Measurements from ENCODE around the gene CNTNAP2.

The CNTNAP2 gene

DNA sequence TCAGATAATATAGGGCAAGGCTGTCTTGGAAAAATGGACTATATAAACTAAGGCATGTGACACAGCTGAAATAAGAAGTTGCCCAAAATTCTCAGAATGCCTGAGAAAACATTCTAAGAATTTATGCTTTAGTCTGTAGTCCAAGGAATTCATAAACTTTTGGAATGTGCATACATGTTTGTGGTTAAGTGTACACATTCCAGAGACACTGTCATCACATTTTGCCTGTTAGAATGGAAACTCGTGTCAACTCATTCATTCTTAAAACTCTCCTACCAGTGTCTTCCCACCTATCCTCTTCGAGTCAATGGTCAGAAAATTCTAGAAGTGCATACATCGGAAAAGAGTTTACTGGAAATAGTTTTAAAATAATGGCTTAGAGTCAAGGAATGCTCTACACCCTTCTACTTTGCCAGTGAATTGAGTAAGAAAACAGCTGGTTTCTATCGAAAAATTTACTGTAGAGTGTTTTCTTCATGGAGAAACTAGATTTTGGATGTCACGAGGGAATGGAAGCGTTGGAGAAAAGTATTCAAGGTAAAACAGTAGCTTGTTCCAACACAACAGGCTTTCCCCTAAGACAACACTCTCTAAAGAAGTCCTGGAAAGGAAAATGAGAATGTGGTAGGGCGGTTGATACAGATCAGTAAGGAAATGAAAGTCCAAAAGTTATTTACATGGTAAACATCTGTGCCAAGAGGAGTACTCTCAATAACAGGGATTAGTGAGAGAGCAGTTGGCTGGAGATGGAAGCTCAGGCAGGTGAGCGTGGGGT, 1296.4 kb downstream of the CNTNAP2 start:
- H3K27ac ChIP-seq (ENCODE audit: low read length) = no peak overlapping the region
- H3K4me3 ChIP-seq (ENCODE audit: low read depth in 1 of 2, low read length in 2 of 2) = no peak overlapping the region

DNA sequence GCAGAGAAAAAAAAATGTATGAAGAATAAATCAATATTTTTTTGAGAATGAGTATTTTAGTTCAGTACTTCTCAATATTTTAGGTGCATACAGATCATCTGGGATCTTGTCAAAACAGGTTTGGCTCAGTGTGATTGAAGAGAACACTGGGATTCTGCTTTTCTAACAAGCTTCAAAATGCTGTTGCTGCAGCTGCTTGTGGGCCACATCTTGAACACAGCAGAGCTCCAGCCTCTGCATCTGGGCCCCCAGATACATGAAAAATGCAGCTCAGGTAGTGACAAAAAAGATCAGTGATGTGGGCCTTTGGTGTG, 1296.9 kb downstream of the CNTNAP2 start:
- Histone ChIP-seq H2AFZ (ENCODE audit: low read depth, low read length) (no peak overlapping the region), H3K36me3 (ENCODE audit: insufficient read depth, low read length) (no peaks in the 10 kb centered on the region), H3K9me3 (ENCODE audit: insufficient read depth, low read length, severe bottlenecking) (no peaks in the 10 kb centered on the region)

More for the DNA sequence above, 1296.4 kb downstream of the CNTNAP2 start:
- Histone ChIP-seq H3K27me3 (ENCODE audit: insufficient read depth, low read length, poor library complexity) (no peaks in the 10 kb centered on the region), H4K20me1 (ENCODE audit: insufficient read depth, low read length) (no peaks in the 10 kb centered on the region), H3K4me2 (ENCODE audit: insufficient read depth, low read length) (no peak overlapping the region), H3K9ac (ENCODE audit: low read depth, low read length) (no peak overlapping the region), H3K9me3 (ENCODE audit: insufficient read depth, low read length, severe bottlenecking) (no peaks in the 10 kb centered on the region), H3K79me2 (ENCODE audit: insufficient read depth, low read length) (no peaks in the 10 kb centered on the region), H3K36me3 (ENCODE audit: insufficient read depth, low read length) (no peaks in the 10 kb centered on the region), H3K4me1 (ENCODE audit: insufficient read depth, low read length) (no peaks in the 10 kb centered on the region), H2AFZ (ENCODE audit: low read depth, low read length) (no peak overlapping the region)
- DNase-seq (no peak), ATAC-seq (ENCODE audit: insufficient read depth, low read depth) (no peak)
- TF ChIP-seq EZH2 (IDR thresholded peaks at IDR 0.05; ENCODE audit: borderline replicate concordance, low read depth, low read length, severe bottlenecking) = no peak
- TF ChIP-seq, protein P1, sequence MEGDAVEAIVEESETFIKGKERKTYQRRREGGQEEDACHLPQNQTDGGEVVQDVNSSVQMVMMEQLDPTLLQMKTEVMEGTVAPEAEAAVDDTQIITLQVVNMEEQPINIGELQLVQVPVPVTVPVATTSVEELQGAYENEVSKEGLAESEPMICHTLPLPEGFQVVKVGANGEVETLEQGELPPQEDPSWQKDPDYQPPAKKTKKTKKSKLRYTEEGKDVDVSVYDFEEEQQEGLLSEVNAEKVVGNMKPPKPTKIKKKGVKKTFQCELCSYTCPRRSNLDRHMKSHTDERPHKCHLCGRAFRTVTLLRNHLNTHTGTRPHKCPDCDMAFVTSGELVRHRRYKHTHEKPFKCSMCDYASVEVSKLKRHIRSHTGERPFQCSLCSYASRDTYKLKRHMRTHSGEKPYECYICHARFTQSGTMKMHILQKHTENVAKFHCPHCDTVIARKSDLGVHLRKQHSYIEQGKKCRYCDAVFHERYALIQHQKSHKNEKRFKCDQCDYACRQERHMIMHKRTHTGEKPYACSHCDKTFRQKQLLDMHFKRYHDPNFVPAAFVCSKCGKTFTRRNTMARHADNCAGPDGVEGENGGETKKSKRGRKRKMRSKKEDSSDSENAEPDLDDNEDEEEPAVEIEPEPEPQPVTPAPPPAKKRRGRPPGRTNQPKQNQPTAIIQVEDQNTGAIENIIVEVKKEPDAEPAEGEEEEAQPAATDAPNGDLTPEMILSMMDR (IDR thresholded peaks at IDR 0.05; ENCODE audit: borderline replicate concordance, extremely low read depth, low read length, poor library complexity, severe bottlenecking) = no peak

DNA sequence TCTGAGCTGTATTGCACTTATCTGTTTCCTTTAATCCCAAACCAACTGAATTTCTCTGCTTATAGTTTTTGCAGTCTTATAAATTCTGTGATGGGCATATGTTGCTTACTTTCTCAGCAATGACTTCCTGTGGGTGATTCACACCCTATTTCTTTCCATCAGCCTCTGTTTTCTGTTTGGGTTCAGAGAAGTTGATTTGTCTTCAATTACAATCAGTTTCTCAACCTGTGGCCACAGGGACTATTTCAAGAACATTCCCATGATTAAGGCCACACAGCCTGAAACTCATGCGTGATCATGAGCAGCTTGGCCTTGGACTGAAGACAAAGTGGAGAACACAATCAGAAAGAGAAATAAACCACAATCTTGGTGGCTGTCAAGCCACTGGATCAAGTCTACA, 1299.4 kb downstream of the CNTNAP2 start:
- no peaks in the 10 kb centered on the region for H3K36me3 ChIP-seq (ENCODE audit: insufficient read depth, low read length)
- H3K4me2 ChIP-seq (ENCODE audit: insufficient read depth, low read length) = no peak overlapping the region
- H3K79me2 ChIP-seq (ENCODE audit: insufficient read depth, low read length) = no peaks in the 10 kb centered on the region
- no peaks in the 10 kb centered on the region for H3K4me1 ChIP-seq (ENCODE audit: insufficient read depth, low read length)
- H3K27me3 ChIP-seq (ENCODE audit: insufficient read depth, low read length, poor library complexity) = no peaks in the 10 kb centered on the region
- no peaks in the 10 kb centered on the region for H4K20me1 ChIP-seq (ENCODE audit: insufficient read depth, low read length)
- H3K4me3 ChIP-seq (ENCODE audit: low read depth in 1 of 2, low read length in 2 of 2) = no peak overlapping the region
- DNase-seq = no peak
- TF ChIP-seq, protein P1 (IDR thresholded peaks at IDR 0.05; ENCODE audit: borderline replicate concordance, extremely low read depth, low read length, poor library complexity, severe bottlenecking) = no peak
- no peak for TF ChIP-seq EZH2 (IDR thresholded peaks at IDR 0.05; ENCODE audit: borderline replicate concordance, low read depth, low read length, severe bottlenecking)
- H3K9me3 ChIP-seq (ENCODE audit: insufficient read depth, low read length, severe bottlenecking) = no peaks in the 10 kb centered on the region
- H3K27ac ChIP-seq (ENCODE audit: low read length) = no peak overlapping the region
- no peak overlapping the region for H3K9ac ChIP-seq (ENCODE audit: low read depth, low read length)
- H2AFZ ChIP-seq (ENCODE audit: low read depth, low read length) = no peak overlapping the region
- no peak for ATAC-seq (ENCODE audit: insufficient read depth, low read depth)

More for the DNA sequence above, 1296.9 kb downstream of the CNTNAP2 start:
- no peak overlapping the region for H3K9ac ChIP-seq (ENCODE audit: low read depth, low read length)
- H3K79me2 ChIP-seq (ENCODE audit: insufficient read depth, low read length) = no peaks in the 10 kb centered on the region
- no peaks in the 10 kb centered on the region for H3K27me3 ChIP-seq (ENCODE audit: insufficient read depth, low read length, poor library complexity)
- H4K20me1 ChIP-seq (ENCODE audit: insufficient read depth, low read length) = no peaks in the 10 kb centered on the region
- ATAC-seq (ENCODE audit: insufficient read depth, low read depth) (no peak), DNase-seq (no peak)
- H3K27ac ChIP-seq (ENCODE audit: low read length) = no peak overlapping the region
- TF ChIP-seq, protein P1 (IDR thresholded peaks at IDR 0.05; ENCODE audit: borderline replicate concordance, extremely low read depth, low read length, poor library complexity, severe bottlenecking) = no peak
- TF ChIP-seq EZH2 (IDR thresholded peaks at IDR 0.05; ENCODE audit: borderline replicate concordance, low read depth, low read length, severe bottlenecking) = no peak
- H3K4me1 ChIP-seq (ENCODE audit: insufficient read depth, low read length) = no peaks in the 10 kb centered on the region
- no peak overlapping the region for H3K4me2 ChIP-seq (ENCODE audit: insufficient read depth, low read length)
- no peak overlapping the region for H3K4me3 ChIP-seq (ENCODE audit: low read depth in 1 of 2, low read length in 2 of 2)
